HG03064 (cell line): ENCODE results near the gene PLXDC1.
"Not testable (repeated sequence)": the region's sequence is repeated elsewhere in the genome, so short reads cannot be mapped to it uniquely, and the experiment has no call there.

Source experiments
- ATAC-seq: cut with Tn5 transposase; IDR thresholded peaks from one replicate; pipeline ENCODE4 v1.9.1; 2021; ENCODE audit warnings: low read depth; ENCODE audit not compliant: unreplicated experiment

The PLXDC1 gene

DNA sequence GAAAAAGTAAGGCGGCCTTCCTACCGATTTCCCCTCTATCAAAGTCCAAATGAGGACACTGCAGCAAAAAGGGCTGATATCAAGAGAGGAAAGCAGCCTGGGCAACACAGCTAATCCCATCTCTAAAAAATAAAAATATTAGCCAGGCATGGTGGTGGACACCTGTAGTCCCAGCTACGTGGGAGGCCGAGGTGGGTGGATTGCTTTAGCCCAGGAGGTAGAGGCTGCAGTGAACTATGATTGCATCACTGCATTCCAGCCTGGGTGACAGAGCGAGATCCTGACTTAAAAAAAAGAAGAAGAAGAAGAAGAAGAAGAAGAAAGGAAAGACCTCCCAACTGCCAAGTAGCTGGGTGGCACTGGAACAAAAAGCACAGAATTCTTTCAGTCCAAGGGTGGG lies 31.6 kb upstream of the PLXDC1 start:
- no peak for ATAC-seq

DNA sequence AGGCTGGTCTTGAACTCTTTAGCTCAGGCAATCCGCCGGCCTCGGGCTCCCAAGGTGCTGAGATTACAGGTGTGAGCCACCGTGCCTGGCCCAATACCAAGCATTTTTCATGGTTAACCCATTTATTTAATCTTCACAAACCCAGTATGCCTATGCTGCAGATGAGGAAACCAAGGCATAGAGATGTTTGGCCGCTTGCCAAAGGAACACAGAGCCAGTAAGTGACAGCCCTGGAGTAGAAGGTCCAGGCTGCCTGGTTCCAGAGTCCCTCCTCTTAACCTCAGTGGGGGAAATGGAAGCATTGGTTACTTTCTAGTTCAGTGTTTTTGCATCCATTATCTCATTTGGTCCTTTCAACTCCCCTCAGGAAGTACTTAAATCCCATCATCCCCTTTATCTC lies 29.9 kb upstream of the PLXDC1 start:
- no peak for ATAC-seq

DNA sequence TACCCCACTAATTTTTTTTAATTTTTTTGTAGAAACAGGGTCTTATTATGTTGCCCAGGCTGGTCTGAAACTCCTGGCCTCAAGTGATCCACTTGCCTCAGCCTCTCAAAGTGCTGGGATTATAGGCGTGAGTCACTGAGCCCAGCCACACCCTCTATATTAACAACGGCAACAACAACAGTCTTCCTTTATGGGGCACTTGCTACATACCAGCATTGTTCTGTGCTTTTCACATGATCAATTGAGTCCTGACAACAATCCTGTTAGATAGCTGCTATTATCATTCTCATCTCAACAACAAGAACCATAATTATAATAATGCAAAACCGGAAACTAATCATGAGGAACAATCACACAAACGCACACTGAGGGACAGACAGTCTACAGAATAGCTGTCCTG lies 27.1 kb upstream of the PLXDC1 start:
- no peak for ATAC-seq

DNA sequence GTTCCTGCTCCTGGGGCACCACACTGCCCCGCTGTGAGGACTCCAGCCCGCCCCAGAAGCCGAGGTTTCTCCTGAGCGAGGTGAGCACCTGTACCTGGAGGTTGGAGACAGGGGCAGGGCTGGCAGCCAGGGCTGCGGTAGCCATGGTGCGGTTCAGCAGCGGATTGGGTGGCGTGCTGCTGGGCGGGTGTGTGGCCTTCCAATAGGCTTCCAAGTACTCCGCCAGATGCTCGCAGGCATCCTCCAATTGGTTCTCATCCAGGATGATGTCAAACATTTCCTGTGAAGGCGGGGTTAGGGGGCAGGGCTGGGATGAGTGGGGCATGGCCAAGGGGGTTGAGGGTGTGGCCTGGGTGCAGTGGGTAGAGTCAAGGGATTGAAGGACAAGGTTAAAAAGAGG lies 25.8 kb upstream of the PLXDC1 start:
- no peak for ATAC-seq

DNA sequence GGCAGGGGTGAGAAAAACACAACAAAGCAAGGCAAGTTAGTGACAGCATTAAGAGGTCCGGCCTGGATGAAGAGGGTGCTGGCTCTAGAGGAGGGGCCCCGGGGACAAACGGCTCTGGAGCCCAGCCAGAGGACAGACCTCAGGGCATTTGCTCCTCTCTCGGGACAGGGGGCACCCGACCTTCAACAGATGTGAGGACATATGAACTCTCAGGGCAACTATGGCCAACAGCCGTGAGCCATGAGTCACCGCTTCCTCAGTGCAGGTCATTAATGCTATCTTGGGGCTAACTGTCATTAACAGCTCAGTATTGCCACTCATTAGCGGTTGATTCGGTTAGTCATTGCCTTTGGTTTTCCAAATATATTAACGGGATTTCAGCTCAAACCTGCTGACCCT lies 24.3 kb upstream of the PLXDC1 start:
- ATAC-seq: no peak

DNA sequence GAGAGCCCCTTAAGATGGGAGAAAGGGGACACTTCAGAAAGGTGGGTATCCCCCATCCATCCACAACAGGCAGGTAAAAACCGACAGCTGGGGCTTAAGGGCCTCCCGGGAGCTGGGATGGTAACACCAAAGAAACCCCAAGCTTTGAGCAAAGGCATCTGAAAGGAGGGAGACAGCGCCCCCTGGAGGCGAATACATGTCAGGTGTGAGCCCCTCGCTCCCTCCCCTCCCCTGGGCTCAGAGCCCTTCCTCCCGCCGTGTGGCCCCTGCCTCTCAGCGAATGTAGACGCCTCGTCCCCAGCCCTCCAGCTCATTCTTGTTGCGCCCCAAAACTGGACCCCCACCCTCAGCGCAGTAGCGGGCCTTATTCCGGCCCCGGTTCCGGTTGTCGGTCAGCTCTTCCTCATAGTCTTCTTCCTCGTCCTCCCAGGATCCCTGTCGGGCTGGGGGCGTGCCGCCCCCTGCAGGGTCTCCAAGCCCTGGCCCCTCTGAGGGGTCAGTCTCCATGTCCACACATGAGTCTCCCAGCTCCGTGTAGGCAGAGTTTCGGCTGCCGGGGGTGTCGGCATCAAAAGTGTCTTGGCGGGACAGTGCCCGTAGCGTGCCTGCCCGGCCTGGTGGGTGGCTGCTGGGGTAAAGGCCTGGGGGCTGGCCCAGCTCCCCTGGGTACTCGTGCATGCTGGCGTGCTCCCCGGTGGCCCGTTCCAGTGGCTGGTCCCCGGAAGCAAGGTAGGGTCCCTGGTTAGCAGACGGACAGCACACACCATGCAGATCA lies 23.7 kb upstream of the PLXDC1 start:
- no peak for ATAC-seq

DNA sequence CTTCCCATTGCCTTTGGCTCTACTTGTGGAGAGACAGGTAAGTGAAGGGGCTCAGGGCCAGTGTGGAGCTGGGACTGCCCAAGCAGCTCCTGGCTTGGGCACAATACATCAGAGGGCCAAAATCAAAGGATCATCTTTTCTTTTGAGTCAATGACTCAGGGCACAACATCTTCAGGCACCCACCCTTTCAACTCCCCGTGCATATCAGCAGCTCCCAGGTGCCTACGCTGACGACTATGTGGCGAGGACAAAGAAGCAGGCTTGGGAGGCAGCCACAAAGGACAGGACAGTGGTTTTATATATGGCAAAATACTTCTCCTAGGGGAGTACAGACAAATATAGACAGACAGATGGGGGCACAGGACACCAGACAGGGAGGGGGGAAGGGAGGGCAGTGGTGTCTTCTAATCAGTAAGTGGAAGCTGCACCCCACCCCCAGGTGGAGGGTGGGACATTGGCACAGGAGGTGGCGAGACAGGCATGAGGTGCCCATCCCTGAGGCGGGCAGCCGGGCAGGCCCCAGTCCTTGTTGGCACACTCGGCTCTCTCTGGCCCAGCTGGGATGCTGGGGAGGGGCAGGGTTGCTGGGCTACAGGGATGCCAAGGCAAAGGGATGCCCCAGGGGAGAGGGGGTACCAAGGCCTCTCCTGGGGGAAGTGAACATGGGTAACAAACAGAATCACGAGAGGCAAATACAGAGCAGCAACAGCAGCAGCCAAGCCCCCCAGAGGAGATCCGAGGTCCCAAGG lies 22.3 kb upstream of the PLXDC1 start:
- ATAC-seq: no peak

DNA sequence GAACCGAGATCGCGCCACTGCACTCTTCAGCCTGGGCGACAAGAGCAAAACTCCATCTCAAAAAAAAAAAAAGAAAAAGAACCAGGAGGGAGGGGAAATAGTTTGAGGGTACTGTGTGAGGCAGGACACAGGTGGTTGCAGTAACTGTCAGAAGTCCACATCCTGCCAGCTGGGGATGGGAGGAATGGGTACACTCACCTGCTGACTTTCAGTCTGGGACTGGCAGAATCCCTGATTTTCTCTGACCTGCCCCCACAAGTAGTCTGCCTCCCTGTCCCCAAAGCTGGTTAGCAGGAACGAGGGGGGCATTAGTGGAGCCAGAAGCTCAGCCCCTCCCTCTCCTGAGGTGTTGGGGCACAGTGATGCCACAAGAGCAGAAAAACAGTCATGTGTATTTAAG lies 21.6 kb upstream of the PLXDC1 start:
- ATAC-seq: no peak

DNA sequence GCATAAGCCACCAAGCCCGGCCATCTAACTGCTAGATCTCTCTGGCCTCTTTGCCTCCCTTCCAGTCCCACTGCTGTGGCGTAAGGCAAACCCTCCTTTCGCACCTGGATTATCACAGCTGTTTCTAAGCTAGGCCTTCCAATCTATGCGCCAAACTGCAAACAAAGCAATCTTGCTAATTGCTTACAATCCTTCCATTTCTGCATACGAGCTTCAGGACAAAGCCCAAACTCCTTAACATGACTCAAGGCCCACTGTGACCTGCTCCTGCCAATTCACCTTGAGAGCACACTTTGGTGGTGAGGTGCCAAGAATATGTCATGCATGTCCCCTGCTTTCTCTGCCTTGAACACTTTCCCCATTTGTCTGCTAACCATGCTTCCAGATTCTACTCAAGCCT lies 20.5 kb upstream of the PLXDC1 start:
- ATAC-seq: no peak

DNA sequence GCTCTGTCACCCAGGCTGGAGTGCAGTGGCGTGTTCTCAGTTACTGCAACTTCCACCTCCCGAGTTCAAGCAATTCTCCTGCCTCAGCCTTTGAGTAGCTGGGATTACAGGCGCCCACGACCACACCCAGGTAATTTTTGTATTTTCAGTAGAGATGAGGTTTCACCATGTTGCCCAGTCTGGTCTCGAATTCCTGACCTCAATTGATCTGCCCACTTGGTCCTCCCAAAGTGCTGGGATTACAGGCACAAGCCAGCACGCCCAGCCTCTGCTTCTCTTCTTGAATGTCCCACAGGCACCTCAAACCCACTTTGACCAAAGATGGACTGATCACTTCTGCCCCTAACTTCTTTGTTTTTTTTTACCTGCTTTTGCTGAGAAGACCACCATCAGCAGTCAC lies 19.1 kb upstream of the PLXDC1 start:
- ATAC-seq: no peak

DNA sequence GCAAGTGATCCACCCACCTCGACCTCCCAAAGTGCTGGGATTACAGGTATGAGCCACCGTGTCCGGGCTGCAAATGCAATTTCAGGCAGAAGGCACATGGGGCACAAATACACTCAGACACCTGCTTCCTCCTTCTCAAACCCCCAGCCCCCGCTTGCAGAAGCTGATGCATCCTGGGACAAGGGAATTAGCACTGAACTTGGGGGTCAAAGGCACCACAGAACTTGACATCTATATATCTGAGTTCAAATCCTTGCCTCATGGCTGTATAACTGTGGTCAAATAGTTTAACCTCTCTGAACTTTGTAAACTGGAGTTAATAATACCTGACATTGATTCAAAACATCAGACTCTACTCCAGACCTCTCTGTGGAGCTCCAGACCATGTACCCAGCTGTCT lies 18.7 kb upstream of the PLXDC1 start:
- ATAC-seq: no peak

DNA sequence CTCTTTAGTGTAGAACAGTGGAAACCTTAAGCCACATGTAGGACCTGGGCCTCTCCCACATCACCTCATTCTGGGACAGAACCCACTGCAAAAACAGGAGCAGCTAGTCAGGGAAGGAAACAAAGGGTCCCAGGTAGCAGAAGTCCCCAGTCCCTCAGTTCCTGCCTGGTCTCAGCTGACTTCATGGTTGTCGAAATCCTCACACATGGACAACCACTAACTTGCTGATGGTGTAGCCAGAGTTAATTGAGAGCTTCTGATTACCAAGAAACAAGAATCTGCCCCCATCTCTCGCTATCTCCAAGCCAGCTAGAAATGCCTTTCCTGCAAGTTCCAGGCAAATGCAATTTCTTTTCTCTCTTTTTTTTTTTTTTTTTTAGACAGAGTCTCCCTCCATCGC lies 18.1 kb upstream of the PLXDC1 start:
- no peak for ATAC-seq

DNA sequence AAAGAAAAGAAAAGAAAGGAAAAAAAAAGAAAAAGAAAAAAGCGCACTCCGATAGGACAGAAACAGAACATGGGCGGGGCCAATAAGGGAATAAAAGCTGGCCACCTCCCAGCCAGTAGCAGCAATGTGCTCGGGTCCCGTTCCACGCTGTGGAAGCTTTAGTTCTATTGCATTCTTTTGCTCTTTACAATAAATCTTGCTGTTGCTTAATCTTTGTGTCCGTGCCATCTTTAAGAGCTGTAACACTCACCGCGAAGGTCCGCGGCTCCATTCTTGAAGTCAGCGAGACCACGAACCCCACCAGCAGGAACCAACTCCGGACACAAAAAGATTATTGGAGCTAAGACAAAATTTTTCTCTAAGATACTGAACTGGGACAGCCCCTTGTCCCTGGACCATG lies 17.7 kb upstream of the PLXDC1 start:
- no peak for ATAC-seq

DNA sequence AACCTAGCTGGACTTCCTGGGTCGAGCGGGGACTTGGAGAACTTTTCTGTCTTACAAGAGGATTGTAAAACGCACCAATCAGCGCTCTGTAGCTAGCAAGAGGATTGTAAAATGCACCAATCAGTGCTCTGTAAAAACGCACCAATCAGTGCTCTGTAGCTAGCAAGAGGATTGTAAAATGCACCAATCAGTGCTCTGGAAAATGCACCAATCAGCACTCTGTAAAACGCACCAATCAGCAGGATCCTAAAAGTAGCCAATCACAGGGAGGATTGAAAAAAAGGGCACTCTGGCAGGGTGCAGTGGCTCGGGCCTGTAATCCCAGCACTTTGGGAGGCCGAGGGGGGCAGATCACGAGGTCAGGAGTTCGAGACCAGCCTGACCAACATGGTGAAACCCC lies 17.1 kb upstream of the PLXDC1 start:
- not testable (repeated sequence) for ATAC-seq

DNA sequence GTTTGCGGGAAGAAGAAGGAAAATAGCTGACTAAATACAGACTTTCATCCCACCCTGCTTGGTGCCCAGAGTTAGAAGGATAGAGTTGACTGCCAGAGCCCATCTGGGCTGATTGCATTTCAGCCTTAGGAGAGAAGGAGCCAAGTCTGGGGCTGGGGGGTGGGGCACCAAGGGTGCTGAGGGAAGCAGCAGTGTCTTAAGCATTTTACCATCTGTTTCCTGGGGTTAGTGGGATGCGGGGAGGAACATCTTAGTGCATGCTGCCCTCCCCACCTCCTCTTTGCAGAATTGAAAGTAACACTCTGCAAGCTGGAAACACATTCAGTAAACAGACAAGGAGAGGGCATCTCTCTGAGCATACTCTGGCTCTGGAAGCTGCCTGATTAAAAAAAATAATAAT lies 16.0 kb upstream of the PLXDC1 start:
- ATAC-seq: no peak

DNA sequence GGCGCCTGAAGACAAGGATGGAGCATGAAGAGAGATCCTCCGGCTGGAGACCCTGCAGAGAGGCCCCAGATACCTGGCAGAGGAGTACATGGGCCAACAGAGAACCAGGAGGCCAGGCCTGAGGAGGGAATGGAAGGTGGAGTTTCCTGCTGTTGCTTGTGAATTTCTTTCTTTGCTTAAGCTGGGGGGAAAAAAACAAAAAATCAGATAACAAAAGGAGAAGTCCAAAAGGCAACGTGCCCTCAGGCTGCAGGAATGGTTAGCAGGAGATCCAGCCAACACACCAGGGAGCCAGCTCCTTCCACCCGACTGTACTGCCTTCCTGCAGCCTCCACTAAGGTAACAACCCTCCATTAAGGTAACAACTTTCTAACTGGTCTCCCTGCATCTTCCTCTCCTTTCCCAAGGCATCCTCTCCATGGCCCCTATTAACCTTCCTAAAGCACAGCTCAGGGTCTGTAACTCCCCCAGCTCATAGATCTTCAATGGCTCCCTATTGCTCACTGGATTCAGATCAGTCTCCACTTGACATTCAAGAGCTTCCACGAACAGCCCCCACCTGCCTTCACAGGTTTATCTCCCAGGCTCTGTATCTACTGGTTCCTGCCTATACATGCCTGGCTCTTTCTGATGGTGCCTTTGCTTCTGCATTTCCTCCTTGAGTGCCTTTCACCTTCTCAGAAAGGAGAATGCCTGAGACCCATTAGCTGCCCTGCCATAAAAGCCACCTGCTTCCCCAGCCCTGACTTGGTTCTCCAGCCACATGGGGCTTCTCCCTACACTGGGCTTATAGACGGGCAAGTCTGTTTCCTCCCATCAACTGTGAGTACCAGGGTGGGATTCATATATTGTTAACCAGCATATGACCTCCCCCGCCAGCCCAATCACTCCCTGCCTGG lies 15.2 kb upstream of the PLXDC1 start:
- no peak for ATAC-seq

DNA sequence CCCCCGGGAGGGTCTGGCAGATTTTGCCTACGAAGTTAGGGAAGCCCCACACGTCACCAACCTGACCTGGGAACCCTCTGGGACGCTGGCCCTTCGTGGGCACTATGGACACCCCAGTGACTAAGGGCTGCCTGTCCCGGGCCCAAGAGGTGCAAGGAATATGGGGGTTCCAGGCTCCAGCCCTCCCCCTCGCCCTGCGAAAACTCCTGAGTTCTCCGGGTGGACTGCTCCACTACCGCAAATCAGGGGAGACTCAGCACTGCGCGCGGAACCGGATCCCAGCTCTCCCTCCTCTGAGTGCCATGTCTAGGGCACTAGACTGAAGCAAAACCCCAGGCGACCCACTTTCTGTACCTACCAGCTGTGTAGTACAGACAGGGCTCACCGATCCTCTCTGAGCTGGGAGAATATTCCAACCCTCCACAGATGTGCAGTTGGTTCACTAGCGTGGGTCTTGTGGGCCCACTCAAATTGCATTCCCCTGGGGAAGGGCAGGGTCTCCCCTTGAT lies 14.5 kb upstream of the PLXDC1 start, which contains the start of gene ARL5C:
ARL5C (minus strand) TSS at position 321 of the 509 bp plus-strand sequence. CDS start 401 bp downstream, outside the sequence.
- no peak for ATAC-seq

DNA sequence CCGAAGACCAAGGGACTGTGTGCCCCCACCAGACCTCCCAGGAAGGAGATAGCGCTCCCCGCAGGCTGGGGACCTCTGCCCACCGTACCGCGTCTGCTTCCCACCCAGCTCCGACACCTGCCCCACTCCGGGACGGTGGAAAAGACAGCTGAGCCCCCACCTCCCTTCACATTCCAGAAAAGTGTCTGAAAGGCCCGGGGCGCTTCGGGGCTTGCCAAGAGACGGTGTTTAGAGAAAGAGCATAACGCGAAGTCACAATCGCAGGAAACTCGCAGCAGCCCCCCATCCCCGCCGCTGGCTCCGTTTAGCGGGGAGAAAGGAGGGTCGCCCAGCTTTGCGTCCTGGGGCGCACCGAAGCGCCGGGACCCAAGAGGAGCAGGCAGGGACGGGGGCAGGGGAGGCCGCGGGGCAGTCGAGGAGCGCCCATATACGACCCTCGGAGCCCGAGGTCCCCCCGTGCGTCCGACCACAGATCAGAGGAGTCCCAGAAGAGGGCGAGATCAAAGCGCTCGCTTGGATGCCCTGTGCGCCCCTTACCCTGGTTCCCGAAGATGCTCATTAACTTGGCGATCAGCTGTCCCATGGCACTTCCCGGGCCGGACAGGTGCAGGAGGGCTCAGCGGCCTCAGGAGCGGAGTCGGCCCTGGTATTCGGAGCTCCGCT lies 13.9 kb upstream of the PLXDC1 start:
- ATAC-seq: no peak

DNA sequence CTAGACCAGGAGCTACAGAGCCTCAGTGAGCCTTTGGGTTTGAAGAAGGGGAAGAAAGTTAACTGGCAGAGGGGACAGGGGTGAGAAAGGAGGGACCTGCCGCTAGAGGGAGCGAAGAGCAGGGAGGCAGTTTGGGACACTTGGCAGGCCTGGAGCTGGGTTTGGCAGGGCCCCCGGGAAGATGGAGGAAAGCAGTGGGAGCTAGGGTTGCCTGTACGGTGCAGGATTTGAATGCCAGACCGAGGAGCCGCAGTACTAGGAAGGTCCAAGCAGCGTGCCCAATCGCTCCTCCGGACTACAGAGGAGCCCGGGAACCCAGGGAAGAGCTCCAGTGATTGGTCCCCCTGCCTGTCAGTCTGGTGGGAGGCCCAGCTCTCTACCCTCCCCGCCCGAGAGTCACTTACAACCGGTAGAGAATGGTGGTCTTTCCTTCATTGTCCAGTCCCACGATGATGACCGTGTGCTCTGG lies 13.3 kb upstream of the PLXDC1 start:
- ATAC-seq: no peak

DNA sequence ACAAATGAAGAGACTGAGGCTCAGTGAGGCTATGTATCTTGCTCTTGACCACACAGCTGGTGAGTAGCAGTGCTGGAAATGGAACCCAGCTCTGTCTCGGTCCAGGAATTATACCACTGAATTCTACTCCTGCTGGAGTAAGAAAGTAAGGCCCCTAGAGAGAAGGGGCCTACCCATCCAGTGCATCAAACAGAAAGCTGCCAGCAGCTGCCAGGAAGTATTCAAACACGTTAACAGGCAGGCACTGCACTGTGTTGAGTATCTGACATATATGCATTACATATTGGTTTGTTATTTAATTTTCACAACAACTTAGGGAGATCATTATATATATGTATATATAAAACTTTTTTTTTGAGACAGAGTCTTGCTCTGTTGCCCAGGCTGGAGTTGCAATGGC lies 10.5 kb upstream of the PLXDC1 start:
- no peak for ATAC-seq
